Measurements from ENCODE around the gene ALDH5A1.

ALDH5A1 gene

DNA sequence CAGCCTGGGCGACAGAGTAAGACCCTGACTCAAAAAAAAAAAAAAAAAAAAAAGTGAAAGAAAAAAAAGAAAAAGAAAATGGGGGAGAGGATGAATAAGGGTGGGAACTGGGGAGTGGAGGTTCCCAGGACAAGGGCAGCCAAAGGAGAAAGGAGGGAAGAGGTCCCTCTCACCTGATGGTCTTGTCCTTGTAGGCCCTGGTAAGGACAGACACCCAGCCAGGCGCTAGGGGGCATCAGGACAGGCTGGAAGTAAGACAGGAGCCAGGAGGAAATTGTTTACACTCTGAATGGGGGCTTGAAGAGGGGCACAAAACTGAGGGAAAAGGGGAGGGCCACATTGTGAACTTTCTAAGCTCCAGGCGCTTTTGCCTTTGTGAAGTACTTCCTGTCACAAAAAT lies 2.3 kb upstream of the ALDH5A1 start:
- DNase-seq (ENCODE audit: extremely low spot score), result peak; percentile 43
- ChIA-PET POLR2A (no interaction called here), CTCF (interaction anchor here (0.6 to 0.7 kb wide), 2 partner anchors 83 to 531 kb away, joined by 3 to 4 read pairs; no protein-coding TSS in a partner anchor)
- TF ChIP-seq CTBP1 (IDR thresholded peaks at IDR 0.05; ENCODE audit: borderline replicate concordance), result no peak

- ChIA-PET CTCF (interaction anchor here (0.6 to 1.5 kb wide), 5 partner anchors 16 to 154 kb away, joined by 3 to 9 read pairs (median 5); no protein-coding TSS in a partner anchor), POLR2A (interaction anchor here (1.0 to 1.8 kb wide), 5 partner anchors 8 to 328 kb away, joined by 3 to 6 read pairs (median 4); no protein-coding TSS in a partner anchor)
- DNase-seq (ENCODE audit: extremely low spot score), result no peak
- TF ChIP-seq, protein P1, sequence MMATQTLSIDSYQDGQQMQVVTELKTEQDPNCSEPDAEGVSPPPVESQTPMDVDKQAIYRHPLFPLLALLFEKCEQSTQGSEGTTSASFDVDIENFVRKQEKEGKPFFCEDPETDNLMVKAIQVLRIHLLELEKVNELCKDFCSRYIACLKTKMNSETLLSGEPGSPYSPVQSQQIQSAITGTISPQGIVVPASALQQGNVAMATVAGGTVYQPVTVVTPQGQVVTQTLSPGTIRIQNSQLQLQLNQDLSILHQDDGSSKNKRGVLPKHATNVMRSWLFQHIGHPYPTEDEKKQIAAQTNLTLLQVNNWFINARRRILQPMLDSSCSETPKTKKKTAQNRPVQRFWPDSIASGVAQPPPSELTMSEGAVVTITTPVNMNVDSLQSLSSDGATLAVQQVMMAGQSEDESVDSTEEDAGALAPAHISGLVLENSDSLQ (IDR thresholded peaks at IDR 0.05), result no peak
- no peak for TF ChIP-seq HDGF (IDR thresholded peaks at IDR 0.05; ENCODE audit: borderline replicate concordance)
- TF ChIP-seq FOXK2 (IDR thresholded peaks at IDR 0.05), result no peak
- no peak for TF ChIP-seq ZNF384 (IDR thresholded peaks at IDR 0.05)
- no peak; the same call in 1 of the 2 replicates for TF ChIP-seq CTBP1 (IDR thresholded peaks at IDR 0.05; ENCODE audit: borderline replicate concordance)
- no peak for TF ChIP-seq FOXM1 (IDR thresholded peaks at IDR 0.05; ENCODE audit: borderline replicate concordance)
- TF ChIP-seq ARNT (IDR thresholded peaks at IDR 0.05), result no peak
- TF ChIP-seq SUZ12 (IDR thresholded peaks at IDR 0.05), result no peak
- no peak for TF ChIP-seq FOXA1 (IDR thresholded peaks at IDR 0.05)
- no peak for TF ChIP-seq SP1 (IDR thresholded peaks at IDR 0.05)
- TF ChIP-seq TARDBP (IDR thresholded peaks at IDR 0.05), result no peak
- no peak for TF ChIP-seq ELF4 (IDR thresholded peaks at IDR 0.05)
- TF ChIP-seq L3MBTL2 (conservative IDR thresholded peaks at IDR 0.05), result no peak
- no peak for TF ChIP-seq NFRKB (IDR thresholded peaks at IDR 0.05)
- TF ChIP-seq BHLHE40 (IDR thresholded peaks at IDR 0.05; ENCODE audit: borderline replicate concordance), result no peak
Measured at GRCh38 chr6:24493945-24494820, 586 bp upstream of the ALDH5A1 start.

- ChIA-PET POLR2A (no interaction called here), CTCF (interaction anchor here (0.6 to 1.1 kb wide), 2 partner anchors 24 to 269 kb away, joined by 3 to 6 read pairs; no protein-coding TSS in a partner anchor)
- TF ChIP-seq FOXA1 (IDR thresholded peaks at IDR 0.05) (no peak), ELF4 (IDR thresholded peaks at IDR 0.05) (no peak), SP1 (IDR thresholded peaks at IDR 0.05) (no peak), ARNT (IDR thresholded peaks at IDR 0.05) (no peak), L3MBTL2 (conservative IDR thresholded peaks at IDR 0.05) (no peak), HDGF (IDR thresholded peaks at IDR 0.05; ENCODE audit: borderline replicate concordance) (no peak)
- no peak for DNase-seq (ENCODE audit: extremely low spot score)
Measured at GRCh38 chr6:24497254-24497970, 2.6 kb downstream of the ALDH5A1 start.

- CTCF ChIA-PET, result interaction anchor here (1.5 kb wide), 1 partner anchor 21 kb away, joined by 5 read pairs; no protein-coding TSS in a partner anchor
- DNase-seq (ENCODE audit: extremely low spot score), result no peak
- TF ChIP-seq TARDBP (IDR thresholded peaks at IDR 0.05) (no peak), FOXA1 (IDR thresholded peaks at IDR 0.05) (no peak), ZNF384 (IDR thresholded peaks at IDR 0.05) (no peak), FOXM1 (IDR thresholded peaks at IDR 0.05; ENCODE audit: borderline replicate concordance) (no peak), FOXK2 (IDR thresholded peaks at IDR 0.05) (no peak), HDGF (IDR thresholded peaks at IDR 0.05; ENCODE audit: borderline replicate concordance) (no peak), L3MBTL2 (conservative IDR thresholded peaks at IDR 0.05) (no peak), SP1 (IDR thresholded peaks at IDR 0.05) (no peak)
- TF ChIP-seq, protein P1 (IDR thresholded peaks at IDR 0.05), result no peak
- POLR2A ChIA-PET, result no interaction called here
Measured at GRCh38 chr6:24500683-24501082, 5.9 kb downstream of the ALDH5A1 start.

- DNase-seq (ENCODE audit: extremely low spot score), result no peak
- ChIA-PET POLR2A (no interaction called here), CTCF (interaction anchor here (1.5 kb wide), 1 partner anchor 20 kb away, joined by 5 read pairs; no protein-coding TSS in a partner anchor)
- TF ChIP-seq ELF4 (IDR thresholded peaks at IDR 0.05) (no peak), TARDBP (IDR thresholded peaks at IDR 0.05) (no peak)
Measured at GRCh38 chr6:24501374-24501773, 6.6 kb downstream of the ALDH5A1 start.

DNA sequence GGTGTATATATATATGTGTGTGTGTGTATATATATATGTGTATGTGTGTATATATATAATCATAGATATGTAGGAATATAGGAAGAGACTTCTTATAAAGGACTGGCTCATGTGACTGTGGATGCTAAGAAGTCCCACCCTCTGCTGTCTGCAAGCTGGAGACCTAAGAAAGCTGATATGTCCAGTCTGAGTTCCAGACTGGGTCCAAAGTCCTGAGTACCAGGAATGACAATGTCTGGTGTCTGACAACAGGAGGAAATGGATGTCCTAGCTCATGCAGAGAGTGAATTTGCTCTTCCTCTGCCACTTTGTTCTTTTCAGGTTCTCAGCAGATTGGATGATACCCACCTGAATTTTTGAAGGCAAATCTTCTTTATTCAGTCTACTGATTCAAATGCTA lies 7.1 kb downstream of the ALDH5A1 start:
- DNase-seq (ENCODE audit: extremely low spot score), result no peak
- ChIA-PET POLR2A (no interaction called here), CTCF (interaction anchor here (1.5 kb wide), 1 partner anchor 19 kb away, joined by 5 read pairs; no protein-coding TSS in a partner anchor)
- TF ChIP-seq CTBP1 (IDR thresholded peaks at IDR 0.05; ENCODE audit: borderline replicate concordance) (no peak), L3MBTL2 (conservative IDR thresholded peaks at IDR 0.05) (no peak), SP1 (IDR thresholded peaks at IDR 0.05) (no peak), BHLHE40 (IDR thresholded peaks at IDR 0.05; ENCODE audit: borderline replicate concordance) (no peak), SUZ12 (IDR thresholded peaks at IDR 0.05) (no peak), FOXA1 (IDR thresholded peaks at IDR 0.05) (no peak), HDGF (IDR thresholded peaks at IDR 0.05; ENCODE audit: borderline replicate concordance) (no peak), TARDBP (IDR thresholded peaks at IDR 0.05) (no peak)
- TF ChIP-seq, protein P1 (IDR thresholded peaks at IDR 0.05), result no peak
